Hair follicle dermal papilla cell (primary cell): ENCODE results near the gene KLHL9. TPM values are rescaled to one million over a fixed set of nuclear protein-coding genes. Genes with fewer than 3 reads are reported as not detected.

Experiments
- total RNA-seq: library from RNA; depleted of rRNA; stranded (reverse); fragments of >200 nt; gene quantifications from 2 replicates; pipeline ENCODE4 v1.2.3, GENCODE V29; 2012

Gene KLHL9, protein sequence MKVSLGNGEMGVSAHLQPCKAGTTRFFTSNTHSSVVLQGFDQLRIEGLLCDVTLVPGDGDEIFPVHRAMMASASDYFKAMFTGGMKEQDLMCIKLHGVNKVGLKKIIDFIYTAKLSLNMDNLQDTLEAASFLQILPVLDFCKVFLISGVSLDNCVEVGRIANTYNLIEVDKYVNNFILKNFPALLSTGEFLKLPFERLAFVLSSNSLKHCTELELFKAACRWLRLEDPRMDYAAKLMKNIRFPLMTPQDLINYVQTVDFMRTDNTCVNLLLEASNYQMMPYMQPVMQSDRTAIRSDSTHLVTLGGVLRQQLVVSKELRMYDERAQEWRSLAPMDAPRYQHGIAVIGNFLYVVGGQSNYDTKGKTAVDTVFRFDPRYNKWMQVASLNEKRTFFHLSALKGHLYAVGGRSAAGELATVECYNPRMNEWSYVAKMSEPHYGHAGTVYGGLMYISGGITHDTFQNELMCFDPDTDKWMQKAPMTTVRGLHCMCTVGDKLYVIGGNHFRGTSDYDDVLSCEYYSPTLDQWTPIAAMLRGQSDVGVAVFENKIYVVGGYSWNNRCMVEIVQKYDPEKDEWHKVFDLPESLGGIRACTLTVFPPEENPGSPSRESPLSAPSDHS
- 56.6 and 68.8 TPM in 2 replicates for total RNA-seq

GRCh38 chr9:21334701-21335632 is at the start of gene KLHL9:
KLHL9 (minus strand) TSS chr9:21335404; CDS start chr9:21334859, 545 bp downstream.

GRCh38 chr9:21367957-21368356 is 32.8 kb upstream of the KLHL9 start, which contains the start of gene IFNA13:
IFNA13 (minus strand) TSS chr9:21368057; CDS start chr9:21368010, 47 bp downstream.

DNA sequence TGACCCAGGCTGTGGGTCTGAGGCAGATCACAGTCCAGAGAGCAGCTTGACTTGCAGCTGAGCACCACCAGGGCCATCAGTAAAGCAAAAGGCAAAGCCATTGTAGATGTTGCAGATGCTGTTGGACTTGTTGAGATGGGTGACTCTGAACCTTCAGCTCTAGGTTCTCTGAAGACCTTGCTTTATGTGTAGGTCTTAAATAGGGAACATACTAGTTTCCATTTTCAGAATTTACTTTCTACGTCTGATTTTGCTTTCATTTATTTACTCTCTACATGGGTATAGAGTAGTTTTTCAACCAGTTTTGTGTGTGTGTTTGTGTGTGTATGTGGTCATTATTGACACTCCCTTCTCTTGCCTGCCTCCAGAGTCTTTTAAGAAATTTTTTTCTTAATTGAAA is 15.6 kb upstream of the KLHL9 start, which contains the start of gene IFNA6:
IFNA6 (minus strand) TSS at position 101 of the 400 bp plus-strand sequence; CDS start at position 101, 0 bp downstream.

GRCh38 chr9:21305213-21305612 is 30.0 kb downstream of the KLHL9 start, which contains the start of gene IFNA5:
IFNA5 (minus strand) TSS chr9:21305313; CDS start chr9:21305256, 57 bp downstream.

Other genes with a start within 250 kb of the KLHL9 start
- gene IFNW1, start 193.6 kb downstream of the KLHL9 start, total RNA-seq, result not detected in 2 replicates
- gene IFNA21, start 168.7 kb downstream of the KLHL9 start, total RNA-seq, result not detected in 2 replicates
- not detected in 2 replicates for gene IFNA4, start 147.8 kb downstream of the KLHL9 start, total RNA-seq
- gene IFNA7, start 133.2 kb downstream of the KLHL9 start, total RNA-seq, result not detected in 2 replicates
- gene IFNA10, start 128.3 kb downstream of the KLHL9 start, total RNA-seq, result not detected in 2 replicates
- not detected in 2 replicates for gene IFNA16, start 118.1 kb downstream of the KLHL9 start, total RNA-seq
- gene IFNA17, start 107.2 kb downstream of the KLHL9 start, total RNA-seq, result not detected in 2 replicates
- not detected in 2 replicates for gene IFNA14, start 95.4 kb downstream of the KLHL9 start, total RNA-seq
- gene IFNA5, start 30.1 kb downstream of the KLHL9 start, total RNA-seq, result 0.32 TPM in 1 of 2 replicates, not detected in the other
- not detected in 2 replicates for gene IFNA6, start 15.5 kb upstream of the KLHL9 start, total RNA-seq
- gene IFNA13, start 32.7 kb upstream of the KLHL9 start, total RNA-seq, result not detected in 2 replicates
- gene IFNA2, start 50.0 kb upstream of the KLHL9 start, total RNA-seq, result not detected in 2 replicates
- not detected in 2 replicates for gene IFNA8, start 73.7 kb upstream of the KLHL9 start, total RNA-seq
- not detected in 2 replicates for gene IFNA1, start 105.0 kb upstream of the KLHL9 start, total RNA-seq
- 1.3 and 3.6 TPM in 2 replicates for gene IFNE, start 146.9 kb upstream of the KLHL9 start, total RNA-seq